Measurements from ENCODE around the gene ZNF593OS. TPM values are rescaled to one million over a fixed set of nuclear protein-coding genes. Genes with fewer than 3 reads are reported as not detected.

ZNF593OS gene
- total and polyA plus RNA-seq, 2 of the 8 experiments (the other 6 are each of a cell fraction or from before 2014, with no cell fraction given): not detected

GRCh38 chr1:26184883-26185282 is 13.3 kb upstream of the ZNF593OS start:
- POLR2A ChIA-PET (ENCODE audit: partially characterized antibody): interaction anchor here (0.8 to 1.5 kb wide), 2 partner anchors 11 to 20 kb away, joined by 4 to 5 read pairs; no protein-coding TSS in a partner anchor
- TF ChIP-seq SP4 (IDR thresholded peaks at IDR 0.05; ENCODE audit: low read length) (no peak), CBX8 (IDR thresholded peaks at IDR 0.05; ENCODE audit: borderline replicate concordance, low read depth, low read length) (no peak), KDM4A (IDR thresholded peaks at IDR 0.05; ENCODE audit: low read depth, low read length, severe bottlenecking) (no peak), NANOG (IDR thresholded peaks at IDR 0.05; ENCODE audit: insufficient read depth, low read depth, low read length, poor library complexity, severe bottlenecking) (no peak)

More at GRCh38 chr1:26184883-26185282, 13.3 kb upstream of the ZNF593OS start:
- Histone ChIP-seq H2AFZ (ENCODE audit: low read length) (no peak overlapping the region), H3K4me2 (ENCODE audit: insufficient read depth in 1 of 2, low read depth in 2 of 2, low read length in 2 of 2) (no peak overlapping the region), H3K4ac (replicated peaks; ENCODE audit: insufficient read length, low read depth, low read length) (no peak overlapping the region), H3K36me3 (ENCODE audit: control insufficient read depth in 2 of 4, insufficient read depth in 4 of 4, low read length in 3 of 4) (peaks cover 0 to 10% (median 3%) of the 10 kb centered on the region in 4 experiments; a peak in 4 of 8 replicates), H4K5ac (ENCODE audit: insufficient read length, low read depth, low read length) (no peak overlapping the region), H3K79me1 (ENCODE audit: low read depth, low read length) (no peaks in the 10 kb centered on the region), H2BK5ac (ENCODE audit: low read depth, low read length) (no peak overlapping the region), H2BK120ac (replicated peaks; ENCODE audit: low read depth, low read length) (no peak overlapping the region), H3K9me3 (ENCODE audit: insufficient read depth in 2 of 2, low read depth in 1 of 2, low read length in 1 of 2) (no peaks in the 10 kb centered on the region), H3K23ac (ENCODE audit: insufficient read length) (no peak overlapping the region), H2BK20ac (ENCODE audit: low read length) (no peak overlapping the region), H3K27me3 (replicated peaks in 1 of 4; ENCODE audit: control insufficient read depth in 3 of 4, extremely low read depth in 1 of 4, insufficient read depth in 3 of 4, low read length in 3 of 4) (no peaks in the 10 kb centered on the region), H3K4me1 (replicated peaks in 1 of 4; ENCODE audit: control insufficient read depth in 3 of 4, insufficient read depth in 4 of 4, low read length in 3 of 4) (no peaks in the 10 kb centered on the region), H3K18ac (ENCODE audit: extremely low read depth, low read length) (no peak overlapping the region), H3K14ac (ENCODE audit: insufficient read length) (no peak overlapping the region), H3K4me3 (ENCODE audit: extremely low read depth in 1 of 4, insufficient read depth in 2 of 4, low read depth in 3 of 4, low read length in 4 of 4) (no peak overlapping the region), H2BK12ac (ENCODE audit: low read depth, low read length) (no peak overlapping the region), H2AK5ac (ENCODE audit: low read depth, low read length) (no peak overlapping the region), H4K8ac (ENCODE audit: extremely low read depth, insufficient read depth, low read length) (no peak overlapping the region), H3K23me2 (ENCODE audit: low read depth, low read length) (no peaks in the 10 kb centered on the region), H3K9ac (replicated peaks in 1 of 4; ENCODE audit: extremely low read depth in 1 of 4, low read depth in 3 of 4, low read length in 3 of 4) (no peak overlapping the region), H4K20me1 (replicated peaks in 1 of 2; ENCODE audit: control insufficient read depth in 1 of 2, insufficient read depth in 2 of 2, low read length in 2 of 2) (no peaks in the 10 kb centered on the region), H4K91ac (replicated peaks; ENCODE audit: insufficient read length, low read length) (no peak overlapping the region), H2BK15ac (ENCODE audit: low read length) (no peak overlapping the region), H3K27ac (ENCODE audit: low read depth, low read length) (no peak overlapping the region), H3K79me2 (ENCODE audit: control insufficient read depth in 1 of 2, insufficient read depth in 2 of 2, low read length in 2 of 2) (no peaks in the 10 kb centered on the region), H3K56ac (replicated peaks; ENCODE audit: insufficient read length, low read depth, low read length) (no peak overlapping the region)
- 97% methylated on average over 21 of the region's 21 CpGs; no CpG with 5 or more reads in 1 of the 2 experiments for WGBS, 2 experiments (ENCODE audit: extremely low coverage in 1 of 2, insufficient coverage in 1 of 2, insufficient read length in 1 of 2, insufficient replicate concordance in 2 of 2, low coverage in 1 of 2, low lambda C conversion rate in 2 of 2, missing lambda C conversion rate in 1 of 2)
- CTCF ChIA-PET (ENCODE audit: partially characterized antibody): interaction anchor here (0.7 to 12.6 kb wide), 3 partner anchors 11 to 570 kb away, joined by 4 to 159 read pairs (median 7); partner anchors contain the start of genes C1orf232, CEP85, CNKSR1 and ZNF593
- DNase-seq (ENCODE audit: low read depth in 1 of 2, low spot score in 2 of 2) (no peak), FAIRE-seq (no peak)

Measured in H1 (cell line).